Measurements from ENCODE around the gene FAM50A. TPM values are rescaled to one million over a fixed set of nuclear protein-coding genes. Genes with fewer than 3 reads are reported as not detected.

The FAM50A gene
- total and polyA plus RNA-seq, 2 experiments from 2014 or later: 81.8 to 147 TPM

- TF ChIP-seq CTCF (IDR thresholded peaks at IDR 0.05; ENCODE audit: low read depth, low read length): no peak
- no peak for DNase-seq (ENCODE audit: low read depth in 1 of 2, low spot score in 1 of 2)
- no peak overlapping the region for H3K4me3 ChIP-seq
- no peaks in the 10 kb centered on the region for H3K4me1 ChIP-seq (ENCODE audit: low read depth)
- no peak overlapping the region for H3K27ac ChIP-seq
- no peaks in the 10 kb centered on the region for H3K9me3 ChIP-seq (ENCODE audit: low read depth)
- H3K27me3 ChIP-seq: no peaks in the 10 kb centered on the region
- no peaks in the 10 kb centered on the region for H3K36me3 ChIP-seq
Measured at GRCh38 chrX:154449618-154450017, 5.7 kb downstream of the FAM50A start.

GRCh38 chrX:154450312-154450711 lies 6.4 kb downstream of the FAM50A start:
- Histone ChIP-seq H3K9me3 (ENCODE audit: low read depth) (no peaks in the 10 kb centered on the region), H3K4me1 (ENCODE audit: low read depth) (no peaks in the 10 kb centered on the region), H3K27me3 (no peaks in the 10 kb centered on the region), H3K36me3 (no peaks in the 10 kb centered on the region), H3K27ac (no peak overlapping the region), H3K4me3 (no peak overlapping the region)
- no peak for TF ChIP-seq CTCF (IDR thresholded peaks at IDR 0.05; ENCODE audit: low read depth, low read length)
- DNase-seq (ENCODE audit: low read depth in 1 of 2, low spot score in 1 of 2): no peak

GRCh38 chrX:154452823-154453222 lies 8.9 kb downstream of the FAM50A start:
- H3K27ac ChIP-seq: no peak overlapping the region
- no peaks in the 10 kb centered on the region for H3K27me3 ChIP-seq
- no peaks in the 10 kb centered on the region for H3K36me3 ChIP-seq
- no peak for TF ChIP-seq CTCF (IDR thresholded peaks at IDR 0.05; ENCODE audit: low read depth, low read length)
- no peak overlapping the region for H3K4me3 ChIP-seq
- no peak for DNase-seq (ENCODE audit: low read depth in 1 of 2, low spot score in 1 of 2)
- H3K4me1 ChIP-seq (ENCODE audit: low read depth): no peaks in the 10 kb centered on the region
- H3K9me3 ChIP-seq (ENCODE audit: low read depth): no peaks in the 10 kb centered on the region

- DNase-seq (ENCODE audit: low read depth in 1 of 2, low spot score in 1 of 2): peak in 1 of 2 donors; percentile 50
- no peaks in the 10 kb centered on the region for H3K4me1 ChIP-seq (ENCODE audit: low read depth)
- no peaks in the 10 kb centered on the region for H3K27me3 ChIP-seq
- no peaks in the 10 kb centered on the region for H3K9me3 ChIP-seq (ENCODE audit: low read depth)
- H3K36me3 ChIP-seq: no peaks in the 10 kb centered on the region
- TF ChIP-seq CTCF (IDR thresholded peaks at IDR 0.05; ENCODE audit: low read depth, low read length): no peak
- peak overlapping the region; percentile 77 for H3K27ac ChIP-seq
- H3K4me3 ChIP-seq: peak overlapping the region; percentile 84
Measured at GRCh38 chrX:154457491-154458115, 13.7 kb downstream of the FAM50A start.

- Histone ChIP-seq H3K27ac (peak within 1 kb of the TSS; percentile 77), H3K9me3 (ENCODE audit: low read depth) (no peaks in the 10 kb centered on the region), H3K4me1 (ENCODE audit: low read depth) (no peaks in the 10 kb centered on the region), H3K27me3 (no peaks in the 10 kb centered on the region), H3K4me3 (peak within 1 kb of the TSS; percentile 84), H3K36me3 (no peaks in the 10 kb centered on the region)
- no peak for TF ChIP-seq CTCF (IDR thresholded peaks at IDR 0.05; ENCODE audit: low read depth, low read length)
- DNase-seq (ENCODE audit: low read depth in 1 of 2, low spot score in 1 of 2): peak; percentile 50 to 65
Measured at GRCh38 chrX:154458116-154458953, 14.4 kb downstream of the FAM50A start, which contains the start of gene PLXNA3. Gene PLXNA3 (plus strand): TSS chrX:154458281. CDS start chrX:154460184, 1,903 bp downstream.
